Measurements from ENCODE around the gene MTMR12.

MTMR12 gene

DNA sequence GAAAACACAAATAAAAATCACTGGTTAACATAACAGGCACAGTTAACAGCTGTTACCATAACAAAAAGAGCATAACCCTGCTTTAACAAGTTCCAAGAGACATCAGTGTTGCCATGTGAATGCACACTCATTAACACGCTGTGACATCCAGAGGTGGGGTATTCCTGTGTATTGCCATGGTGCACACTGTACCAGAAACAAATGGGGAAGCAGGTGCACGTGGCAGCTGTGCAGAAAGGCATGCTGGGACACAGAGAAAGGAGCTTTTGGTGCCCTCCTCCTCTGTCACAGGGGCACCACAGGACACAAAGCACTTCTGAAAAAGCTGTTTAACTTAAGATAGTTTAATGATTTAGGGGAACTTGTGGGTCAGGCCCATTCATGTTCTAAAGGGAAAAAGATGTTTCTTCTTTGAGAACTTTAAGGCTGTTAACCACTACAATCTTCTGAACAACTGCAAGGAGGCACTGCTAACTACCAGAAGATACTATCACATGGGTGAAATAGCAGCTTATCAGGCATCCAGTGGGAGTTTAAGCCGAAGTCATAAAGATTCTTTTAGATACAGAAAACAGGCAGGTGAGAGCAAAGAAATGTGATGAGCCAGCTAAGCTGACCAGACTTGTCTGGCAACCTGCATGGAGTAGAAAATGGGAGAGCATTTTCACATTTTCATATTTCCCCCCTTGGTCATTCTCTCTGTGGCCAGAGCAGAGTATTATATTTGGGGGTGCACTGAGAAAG lies 82.2 kb downstream of the MTMR12 start:
- DNase-seq: no peak
- Histone ChIP-seq H3K36me3 (ENCODE audit: insufficient read depth, low read length) (peaks cover 51% of the 10 kb centered on the region), H3K27me3 (ENCODE audit: insufficient read depth, low read length, poor library complexity) (no peaks in the 10 kb centered on the region), H3K9ac (ENCODE audit: low read depth, low read length) (no peak overlapping the region), H3K9me3 (ENCODE audit: insufficient read depth, low read length, severe bottlenecking) (no peaks in the 10 kb centered on the region), H3K4me1 (ENCODE audit: insufficient read depth, low read length) (no peaks in the 10 kb centered on the region), H3K27ac (ENCODE audit: low read length) (no peak overlapping the region), H4K20me1 (ENCODE audit: insufficient read depth, low read length) (0 out of 2 replicates have a peak, but pooled peaks cover 7% of the 10 kb centered on the region), H3K4me3 (ENCODE audit: low read depth in 1 of 2, low read length in 2 of 2) (no peak overlapping the region), H3K79me2 (ENCODE audit: insufficient read depth, low read length) (no peaks in the 10 kb centered on the region), H3K4me2 (ENCODE audit: insufficient read depth, low read length) (no peak overlapping the region), H2AFZ (ENCODE audit: low read depth, low read length) (no peak overlapping the region)
- ATAC-seq (ENCODE audit: insufficient read depth, low read depth): no peak
- TF ChIP-seq, protein P1, sequence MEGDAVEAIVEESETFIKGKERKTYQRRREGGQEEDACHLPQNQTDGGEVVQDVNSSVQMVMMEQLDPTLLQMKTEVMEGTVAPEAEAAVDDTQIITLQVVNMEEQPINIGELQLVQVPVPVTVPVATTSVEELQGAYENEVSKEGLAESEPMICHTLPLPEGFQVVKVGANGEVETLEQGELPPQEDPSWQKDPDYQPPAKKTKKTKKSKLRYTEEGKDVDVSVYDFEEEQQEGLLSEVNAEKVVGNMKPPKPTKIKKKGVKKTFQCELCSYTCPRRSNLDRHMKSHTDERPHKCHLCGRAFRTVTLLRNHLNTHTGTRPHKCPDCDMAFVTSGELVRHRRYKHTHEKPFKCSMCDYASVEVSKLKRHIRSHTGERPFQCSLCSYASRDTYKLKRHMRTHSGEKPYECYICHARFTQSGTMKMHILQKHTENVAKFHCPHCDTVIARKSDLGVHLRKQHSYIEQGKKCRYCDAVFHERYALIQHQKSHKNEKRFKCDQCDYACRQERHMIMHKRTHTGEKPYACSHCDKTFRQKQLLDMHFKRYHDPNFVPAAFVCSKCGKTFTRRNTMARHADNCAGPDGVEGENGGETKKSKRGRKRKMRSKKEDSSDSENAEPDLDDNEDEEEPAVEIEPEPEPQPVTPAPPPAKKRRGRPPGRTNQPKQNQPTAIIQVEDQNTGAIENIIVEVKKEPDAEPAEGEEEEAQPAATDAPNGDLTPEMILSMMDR (IDR thresholded peaks at IDR 0.05; ENCODE audit: borderline replicate concordance, extremely low read depth, low read length, poor library complexity, severe bottlenecking): no peak
- TF ChIP-seq EZH2 (IDR thresholded peaks at IDR 0.05; ENCODE audit: borderline replicate concordance, low read depth, low read length, severe bottlenecking): no peak

DNA sequence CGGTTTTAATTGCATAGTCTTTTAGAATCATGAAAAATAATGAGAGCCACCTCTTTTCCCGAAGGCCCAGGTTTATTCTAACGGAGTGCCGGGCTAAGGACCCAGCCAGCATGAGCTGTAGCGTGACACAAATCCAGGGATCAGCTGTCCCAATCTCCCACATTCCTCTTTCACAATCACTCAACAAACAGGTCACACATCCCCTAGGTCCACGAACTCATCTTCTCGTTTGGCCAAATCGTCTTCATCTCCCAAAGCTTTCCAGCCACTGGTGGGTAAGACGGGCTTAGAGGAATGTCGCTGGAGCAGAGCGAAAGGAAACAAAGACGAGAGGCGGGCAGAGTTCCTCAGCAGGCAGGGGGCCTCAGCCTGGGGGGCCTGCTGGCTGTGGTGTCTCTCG lies 83.2 kb downstream of the MTMR12 start:
- H3K27ac ChIP-seq (ENCODE audit: low read length): no peak overlapping the region
- no peaks in the 10 kb centered on the region for H3K79me2 ChIP-seq (ENCODE audit: insufficient read depth, low read length)
- no peaks in the 10 kb centered on the region for H3K27me3 ChIP-seq (ENCODE audit: insufficient read depth, low read length, poor library complexity)
- no peak overlapping the region for H2AFZ ChIP-seq (ENCODE audit: low read depth, low read length)
- no peak for TF ChIP-seq EZH2 (IDR thresholded peaks at IDR 0.05; ENCODE audit: borderline replicate concordance, low read depth, low read length, severe bottlenecking)
- TF ChIP-seq, protein P1 (IDR thresholded peaks at IDR 0.05; ENCODE audit: borderline replicate concordance, extremely low read depth, low read length, poor library complexity, severe bottlenecking): no peak
- H3K9ac ChIP-seq (ENCODE audit: low read depth, low read length): no peak overlapping the region
- peaks cover 45% of the 10 kb centered on the region for H3K36me3 ChIP-seq (ENCODE audit: insufficient read depth, low read length)
- 0 out of 2 replicates have a peak, but pooled peaks cover 7% of the 10 kb centered on the region for H4K20me1 ChIP-seq (ENCODE audit: insufficient read depth, low read length)
- no peaks in the 10 kb centered on the region for H3K4me1 ChIP-seq (ENCODE audit: insufficient read depth, low read length)
- DNase-seq: no peak
- no peak overlapping the region for H3K4me3 ChIP-seq (ENCODE audit: low read depth in 1 of 2, low read length in 2 of 2)
- no peaks in the 10 kb centered on the region for H3K9me3 ChIP-seq (ENCODE audit: insufficient read depth, low read length, severe bottlenecking)
- no peak overlapping the region for H3K4me2 ChIP-seq (ENCODE audit: insufficient read depth, low read length)
- no peak for ATAC-seq (ENCODE audit: insufficient read depth, low read depth)

DNA sequence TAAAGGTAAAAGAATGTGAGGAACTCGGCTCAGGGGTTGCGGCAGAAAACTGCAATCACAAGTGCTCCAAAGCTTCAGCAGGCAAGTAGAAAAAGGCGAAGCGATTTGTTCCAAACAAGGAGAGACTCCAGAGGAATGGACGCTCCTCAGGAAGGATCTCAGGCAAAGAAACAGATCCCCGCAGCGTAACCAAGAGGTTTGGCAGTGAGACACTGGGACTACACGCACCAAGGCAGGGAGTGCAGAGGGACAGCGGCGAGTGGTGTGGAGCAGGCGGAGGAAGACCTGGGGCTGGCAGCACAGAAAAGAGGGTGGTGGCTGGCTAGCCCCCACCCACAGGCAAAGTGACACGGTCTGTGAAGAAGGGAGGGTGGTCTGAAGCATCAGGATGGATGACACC lies 83.9 kb downstream of the MTMR12 start:
- Histone ChIP-seq H3K9me3 (ENCODE audit: insufficient read depth, low read length, severe bottlenecking) (no peaks in the 10 kb centered on the region), H3K27me3 (ENCODE audit: insufficient read depth, low read length, poor library complexity) (no peaks in the 10 kb centered on the region), H3K36me3 (ENCODE audit: insufficient read depth, low read length) (peaks cover 38% of the 10 kb centered on the region), H3K27ac (ENCODE audit: low read length) (no peak overlapping the region), H3K79me2 (ENCODE audit: insufficient read depth, low read length) (no peaks in the 10 kb centered on the region), H3K9ac (ENCODE audit: low read depth, low read length) (no peak overlapping the region), H4K20me1 (ENCODE audit: insufficient read depth, low read length) (0 out of 2 replicates have a peak, but pooled peaks cover 7% of the 10 kb centered on the region), H3K4me2 (ENCODE audit: insufficient read depth, low read length) (no peak overlapping the region), H2AFZ (ENCODE audit: low read depth, low read length) (no peak overlapping the region), H3K4me3 (ENCODE audit: low read depth in 1 of 2, low read length in 2 of 2) (no peak overlapping the region), H3K4me1 (ENCODE audit: insufficient read depth, low read length) (no peaks in the 10 kb centered on the region)
- ATAC-seq (ENCODE audit: insufficient read depth, low read depth) (no peak), DNase-seq (no peak)
- TF ChIP-seq, protein P1 (IDR thresholded peaks at IDR 0.05; ENCODE audit: borderline replicate concordance, extremely low read depth, low read length, poor library complexity, severe bottlenecking): no peak
- no peak for TF ChIP-seq EZH2 (IDR thresholded peaks at IDR 0.05; ENCODE audit: borderline replicate concordance, low read depth, low read length, severe bottlenecking)
